BLaER1 (cell line): ENCODE data around the gene CHTOP.

Source experiments
- H3K27ac ChIP-seq: shearing (Covaris generic); formaldehyde crosslinking; 2 replicates; pipeline ENCODE4 v1.8.1; 2022
- H3K27me3 ChIP-seq: shearing (Covaris generic); formaldehyde crosslinking; 2 replicates; pipeline ENCODE4 v1.8.1; 2022
- H3K36me3 ChIP-seq: shearing (Covaris generic); formaldehyde crosslinking; 2 replicates; pipeline ENCODE4 v1.8.1; 2022
- H3K4me1 ChIP-seq: shearing (Covaris generic); formaldehyde crosslinking; 2 replicates; pipeline ENCODE4 v1.8.1; 2022
- H3K4me2 ChIP-seq: shearing (Covaris generic); formaldehyde crosslinking; 2 replicates; pipeline ENCODE4 v1.8.1; 2022
- H3K4me3 ChIP-seq: shearing (Covaris generic); formaldehyde crosslinking; 2 replicates; pipeline ENCODE4 v1.8.1; 2022
- H3K9ac ChIP-seq: shearing (Covaris generic); formaldehyde crosslinking; 2 replicates; pipeline ENCODE4 v1.8.1; 2022
- H3K9me3 ChIP-seq: shearing (Covaris generic); formaldehyde crosslinking; 2 replicates; pipeline ENCODE4 v1.8.1; 2022
- H4K20me1 ChIP-seq: shearing (Covaris generic); formaldehyde crosslinking; 2 replicates; pipeline ENCODE4 v1.8.1; 2022
- Cebpa-rat ChIP-seq: shearing (Covaris generic); IDR thresholded peaks from 2 replicates; pipeline ENCODE4 v1.8.1; 2022

CHTOP gene

DNA sequence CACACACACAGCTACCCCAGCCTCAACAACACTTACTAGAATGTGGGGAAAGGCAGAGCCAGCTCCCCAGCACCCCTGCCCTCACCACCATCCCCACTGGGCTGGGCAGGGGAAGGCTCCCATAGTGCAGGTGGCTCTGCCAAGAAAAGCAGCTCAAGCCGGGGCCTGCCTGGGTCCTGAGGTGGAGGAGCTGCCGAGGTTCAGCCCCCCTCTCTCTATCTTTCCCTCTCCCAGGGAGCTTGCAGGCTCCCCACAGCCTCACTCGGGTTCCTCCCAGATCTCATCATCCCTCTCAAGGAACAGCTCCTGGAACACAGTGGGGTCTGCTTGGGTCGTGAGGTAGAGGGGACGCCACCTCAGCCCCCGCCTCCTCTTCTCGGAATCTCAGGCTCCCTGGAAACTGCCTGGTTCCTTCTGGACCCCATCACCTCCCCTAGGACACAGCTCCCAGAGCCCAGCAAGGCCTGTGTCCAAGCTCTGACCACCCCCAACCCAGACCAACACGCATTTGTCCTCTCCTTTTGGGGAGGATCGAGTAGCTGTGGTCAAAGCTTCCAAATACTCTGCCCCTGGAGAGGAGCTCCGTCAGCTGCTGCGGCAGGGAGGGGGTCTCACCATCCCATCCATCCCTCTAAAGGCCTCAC is 21.6 kb upstream of the CHTOP start:
- Histone ChIP-seq H3K27me3 (no peaks in the 10 kb centered on the region), H3K9me3 (no peaks in the 10 kb centered on the region), H3K27ac (0 out of 2 replicates have a peak overlapping the region, but pooled peaks have one; percentile 18), H3K4me2 (no peak overlapping the region), H4K20me1 (no peaks in the 10 kb centered on the region), H3K9ac (0 out of 2 replicates have a peak overlapping the region, but pooled peaks have one; percentile 6), H3K4me1 (peaks cover 52% of the 10 kb centered on the region), H3K36me3 (no peaks in the 10 kb centered on the region), H3K4me3 (no peak overlapping the region)
- TF ChIP-seq Cebpa-rat, result no peak

DNA sequence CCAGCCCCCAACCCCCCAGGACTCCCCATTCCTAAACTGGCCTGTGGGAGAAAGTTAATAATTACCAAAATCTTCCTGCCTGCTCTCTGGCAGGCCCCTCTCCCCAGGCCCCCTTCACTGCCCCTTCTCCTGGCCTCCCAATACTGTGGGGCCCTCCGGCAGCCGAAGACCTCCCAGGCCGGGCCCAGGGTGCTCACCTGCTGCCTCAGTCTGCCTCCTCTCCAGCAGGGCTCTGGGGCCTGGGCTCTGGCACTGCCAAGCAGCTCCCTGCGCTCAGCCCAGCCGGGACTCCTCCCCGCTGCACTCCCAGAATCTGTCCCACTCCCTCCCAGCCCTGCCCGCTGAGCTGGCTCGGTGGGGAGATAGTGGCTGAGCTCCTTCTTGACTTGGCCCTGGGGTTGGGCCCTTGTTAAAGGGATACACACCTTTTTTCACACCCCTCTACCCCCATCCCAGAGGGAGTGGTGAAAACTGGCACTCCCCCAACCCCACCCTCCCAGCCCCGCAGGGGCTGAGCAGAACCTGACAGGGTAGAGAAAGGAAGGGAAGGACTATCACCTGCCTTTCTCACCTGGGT is 21.0 kb upstream of the CHTOP start, which contains the start of gene S100A16:
TSS of gene S100A16 (minus strand) at position 383 of the 577 bp plus-strand sequence. CDS start 4,986 bp downstream, outside the sequence.
- Histone ChIP-seq H3K9me3 (no peaks in the 10 kb centered on the region), H3K4me2 (no peak within 1 kb of the TSS), H3K27ac (peak within 1 kb of the TSS; percentile 19; the same call in 1 of the 2 replicates), H3K4me1 (peaks cover 52% of the 10 kb centered on the region), H3K4me3 (no peak within 1 kb of the TSS), H3K36me3 (no peaks in the 10 kb centered on the region), H3K9ac (0 out of 2 replicates have a peak within 1 kb of the TSS, but pooled peaks have one; percentile 6), H3K27me3 (no peaks in the 10 kb centered on the region), H4K20me1 (no peaks in the 10 kb centered on the region)
- no peak for TF ChIP-seq Cebpa-rat

- Histone ChIP-seq H3K9ac (no peak overlapping the region), H3K9me3 (no peaks in the 10 kb centered on the region), H3K4me1 (peaks cover 52% of the 10 kb centered on the region), H3K27ac (no peak overlapping the region), H3K4me2 (no peak overlapping the region), H3K27me3 (no peaks in the 10 kb centered on the region), H4K20me1 (no peaks in the 10 kb centered on the region), H3K4me3 (no peak overlapping the region), H3K36me3 (peaks cover under 1% of the 10 kb centered on the region; the same call in 1 of the 2 replicates)
- no peak for TF ChIP-seq Cebpa-rat
Observed at GRCh38 chr1:153613406-153613805, 20.5 kb upstream of the CHTOP start.

- peak overlapping the region; percentile 25 for H3K4me2 ChIP-seq
- H3K27me3 ChIP-seq, result no peaks in the 10 kb centered on the region
- peak overlapping the region; percentile 19; the same call in 1 of the 2 replicates for H3K27ac ChIP-seq
- H3K9me3 ChIP-seq, result 0 out of 2 replicates have a peak, but pooled peaks cover 3% of the 10 kb centered on the region
- no peak overlapping the region for H3K9ac ChIP-seq
- peaks cover 49% of the 10 kb centered on the region for H3K4me1 ChIP-seq
- no peaks in the 10 kb centered on the region for H4K20me1 ChIP-seq
- peaks cover 10% of the 10 kb centered on the region for H3K36me3 ChIP-seq
- TF ChIP-seq Cebpa-rat, result no peak
- H3K4me3 ChIP-seq, result no peak overlapping the region
Observed at GRCh38 chr1:153614189-153614900, 19.5 kb upstream of the CHTOP start.

DNA sequence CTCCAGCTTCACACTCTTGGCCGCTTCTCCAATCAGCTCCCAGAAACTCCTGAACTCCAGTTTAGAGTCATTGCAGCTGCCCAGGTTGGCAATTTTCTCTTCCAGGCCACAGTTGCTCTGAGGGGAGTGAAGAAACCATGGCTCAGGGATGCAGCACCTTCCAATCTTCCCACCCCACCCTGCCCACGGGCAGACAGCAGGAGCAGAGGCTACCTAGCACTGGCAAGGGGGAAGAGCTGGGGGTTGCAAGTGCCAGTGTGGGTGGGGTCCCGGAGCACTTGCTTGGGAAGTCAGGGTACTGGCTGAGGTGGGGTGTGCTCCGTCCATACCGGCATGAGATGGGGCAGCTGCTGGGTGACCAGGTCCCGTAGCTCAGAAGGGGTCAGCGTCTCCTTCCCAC is 19.0 kb upstream of the CHTOP start:
- H3K9me3 ChIP-seq, result peaks cover 9% of the 10 kb centered on the region; the same call in 1 of the 2 replicates
- H3K27me3 ChIP-seq, result no peaks in the 10 kb centered on the region
- H3K9ac ChIP-seq, result no peak overlapping the region
- no peak overlapping the region for H3K4me3 ChIP-seq
- H3K36me3 ChIP-seq, result peaks cover 15% of the 10 kb centered on the region
- no peaks in the 10 kb centered on the region for H4K20me1 ChIP-seq
- no peak for TF ChIP-seq Cebpa-rat
- peak overlapping the region; percentile 25 for H3K4me2 ChIP-seq
- H3K27ac ChIP-seq, result no peak overlapping the region
- peaks cover 43% of the 10 kb centered on the region for H3K4me1 ChIP-seq

GRCh38 chr1:153615406-153615805 is 18.5 kb upstream of the CHTOP start:
- no peak for TF ChIP-seq Cebpa-rat
- no peak overlapping the region for H3K4me2 ChIP-seq
- H3K36me3 ChIP-seq, result peaks cover 20% of the 10 kb centered on the region
- H3K27ac ChIP-seq, result 0 out of 2 replicates have a peak overlapping the region, but pooled peaks have one; percentile 6
- H3K9me3 ChIP-seq, result peaks cover 12% of the 10 kb centered on the region; the same call in 1 of the 2 replicates
- no peak overlapping the region for H3K4me3 ChIP-seq
- no peak overlapping the region for H3K9ac ChIP-seq
- H3K27me3 ChIP-seq, result no peaks in the 10 kb centered on the region
- no peaks in the 10 kb centered on the region for H4K20me1 ChIP-seq
- peaks cover 38% of the 10 kb centered on the region for H3K4me1 ChIP-seq

- Histone ChIP-seq H3K9me3 (peaks cover 12% of the 10 kb centered on the region; the same call in 1 of the 2 replicates), H4K20me1 (no peaks in the 10 kb centered on the region), H3K4me1 (peaks cover 37% of the 10 kb centered on the region), H3K4me2 (no peak within 1 kb of the TSS), H3K4me3 (no peak within 1 kb of the TSS), H3K36me3 (peaks cover 23% of the 10 kb centered on the region), H3K9ac (no peak within 1 kb of the TSS), H3K27me3 (no peaks in the 10 kb centered on the region), H3K27ac (peak within 1 kb of the TSS; percentile 55)
- no peak for TF ChIP-seq Cebpa-rat
Observed at GRCh38 chr1:153616144-153616916, 17.5 kb upstream of the CHTOP start, which contains the start of gene S100A14. Gene S100A14 (minus strand): TSS chr1:153616325. CDS start chr1:153615858, 467 bp downstream.

DNA sequence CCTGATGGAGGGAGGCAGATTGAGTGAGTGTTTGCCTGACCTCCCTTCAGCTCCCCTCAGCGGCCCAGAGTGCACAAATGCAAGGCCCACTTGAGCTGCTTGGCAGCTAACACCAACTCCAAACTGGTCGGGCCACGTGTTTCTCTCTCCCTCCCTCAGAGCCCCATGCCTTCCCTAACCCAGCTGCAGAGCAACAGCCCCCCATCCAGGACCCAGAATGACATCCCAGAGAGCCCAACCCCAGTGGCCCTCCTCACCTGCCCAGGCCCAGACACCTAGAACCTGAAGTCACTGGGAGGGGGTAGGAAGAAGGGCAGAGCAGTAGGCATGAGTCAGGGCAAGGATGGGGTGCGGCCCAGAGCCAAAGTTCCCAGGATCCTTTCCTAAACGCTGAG is 17.0 kb upstream of the CHTOP start:
- Histone ChIP-seq H3K36me3 (peaks cover 23% of the 10 kb centered on the region), H3K4me2 (no peak overlapping the region), H3K9ac (no peak overlapping the region), H3K4me3 (no peak overlapping the region), H3K4me1 (peaks cover 43% of the 10 kb centered on the region), H3K9me3 (peaks cover 12% of the 10 kb centered on the region; the same call in 1 of the 2 replicates), H3K27ac (peak overlapping the region; percentile 55), H3K27me3 (no peaks in the 10 kb centered on the region), H4K20me1 (no peaks in the 10 kb centered on the region)
- no peak for TF ChIP-seq Cebpa-rat

GRCh38 chr1:153617663-153618062 is 16.2 kb upstream of the CHTOP start:
- no peak for TF ChIP-seq Cebpa-rat
- Histone ChIP-seq H3K36me3 (peaks cover 23% of the 10 kb centered on the region), H3K9me3 (peaks cover 12% of the 10 kb centered on the region; the same call in 1 of the 2 replicates), H3K4me2 (peak overlapping the region; percentile 59), H3K4me3 (no peak overlapping the region), H3K4me1 (peaks cover 50% of the 10 kb centered on the region), H3K9ac (no peak overlapping the region; the same call in 1 of the 2 replicates), H3K27me3 (no peaks in the 10 kb centered on the region), H4K20me1 (no peaks in the 10 kb centered on the region), H3K27ac (no peak overlapping the region)
